ENCODE results near the gene MAP2K2.
"Not testable (repeated sequence)": the region's sequence is repeated elsewhere in the genome, so short reads cannot be mapped to it uniquely, and the experiment has no call there.

Gene MAP2K2

DNA sequence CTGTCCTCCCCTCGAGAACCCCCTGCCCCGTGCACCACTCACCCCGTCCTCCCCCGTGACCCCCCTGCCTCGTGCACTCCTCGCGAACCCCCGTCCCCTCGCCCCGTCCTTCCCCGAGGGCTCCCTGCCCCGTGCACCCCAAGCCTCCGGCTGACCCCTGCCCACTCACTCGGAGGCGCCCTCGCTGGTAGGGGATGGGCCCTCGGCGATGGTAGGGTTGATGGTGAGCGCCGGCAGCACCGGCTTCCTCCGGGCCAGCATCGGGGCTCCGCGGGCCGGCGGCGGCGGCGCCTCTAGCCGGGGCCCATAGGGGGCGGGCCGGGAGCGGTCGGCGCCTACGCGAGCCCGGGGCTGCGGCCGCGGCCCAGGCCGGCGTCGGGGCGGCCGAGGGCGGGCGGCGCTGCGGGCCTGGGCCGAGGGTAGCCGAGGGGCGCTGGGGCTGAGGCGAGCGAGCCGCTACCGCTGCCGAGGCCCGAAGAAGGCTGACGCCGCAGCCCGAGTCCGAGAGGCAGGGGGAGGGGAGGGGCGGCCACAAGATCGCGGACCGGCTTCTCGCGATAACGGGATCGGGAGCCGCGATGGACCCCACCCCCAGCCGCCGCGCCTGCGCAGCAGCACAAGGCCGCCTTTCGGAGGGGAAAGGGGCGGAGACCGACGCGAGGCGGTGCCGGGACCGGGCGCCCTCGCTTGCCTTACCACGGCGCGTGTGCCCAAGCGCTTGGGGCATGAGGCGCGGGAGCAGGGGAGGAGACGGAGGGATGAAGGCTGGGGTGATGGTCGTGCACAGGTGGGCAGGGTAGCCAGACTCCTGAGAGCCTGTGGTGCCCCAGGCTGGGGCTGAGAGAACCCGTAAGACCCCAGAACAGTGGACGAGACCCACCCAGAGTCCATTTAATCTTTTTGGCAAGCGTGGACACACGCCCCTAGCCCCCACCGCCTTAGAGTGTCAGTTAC lies at the start of gene MAP2K2:
Gene MAP2K2, minus strand, starts transcription at position 508 of the 954 bp plus-strand sequence. Its CDS starts 247 bp downstream, at position 261.
- DNase-seq (ENCODE audit: extremely low read depth in 1 of 2, low read depth in 1 of 2) = peak; percentile 90 to 96

DNA sequence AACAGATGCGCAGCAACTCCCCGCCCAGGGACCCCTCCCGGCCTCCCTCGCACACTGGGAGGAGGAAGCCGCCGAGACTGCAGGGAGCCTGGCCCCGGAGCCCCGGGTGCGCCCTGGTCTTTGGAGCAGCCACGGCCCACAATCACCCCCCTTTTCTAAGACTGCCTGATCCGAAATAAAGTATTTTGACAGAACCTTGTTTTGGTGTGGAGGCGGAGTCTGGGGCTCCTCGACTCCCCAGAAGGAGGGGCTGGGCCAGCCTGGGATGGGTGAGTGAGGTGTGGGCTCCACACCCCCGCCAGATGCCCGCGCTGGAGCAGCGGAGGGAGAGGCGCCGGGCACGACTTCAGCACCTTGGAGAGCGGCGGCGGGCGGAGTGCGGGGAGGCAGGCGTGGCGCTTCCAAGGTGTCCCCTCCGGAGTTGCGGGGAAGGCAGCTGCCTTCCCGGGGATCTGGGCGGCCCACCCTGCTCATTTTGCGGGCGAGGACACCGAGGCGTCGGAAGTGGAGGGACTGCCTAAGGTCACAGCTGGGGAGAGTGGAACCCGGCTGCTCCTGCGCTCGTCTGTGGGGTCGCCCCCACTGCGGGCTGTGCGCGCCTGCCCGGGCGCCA lies 49.0 kb upstream of the MAP2K2 start:
- DNase-seq (ENCODE audit: extremely low read depth in 1 of 2, low read depth in 1 of 2) = peak in 1 of 2 donors; percentile 52

DNA sequence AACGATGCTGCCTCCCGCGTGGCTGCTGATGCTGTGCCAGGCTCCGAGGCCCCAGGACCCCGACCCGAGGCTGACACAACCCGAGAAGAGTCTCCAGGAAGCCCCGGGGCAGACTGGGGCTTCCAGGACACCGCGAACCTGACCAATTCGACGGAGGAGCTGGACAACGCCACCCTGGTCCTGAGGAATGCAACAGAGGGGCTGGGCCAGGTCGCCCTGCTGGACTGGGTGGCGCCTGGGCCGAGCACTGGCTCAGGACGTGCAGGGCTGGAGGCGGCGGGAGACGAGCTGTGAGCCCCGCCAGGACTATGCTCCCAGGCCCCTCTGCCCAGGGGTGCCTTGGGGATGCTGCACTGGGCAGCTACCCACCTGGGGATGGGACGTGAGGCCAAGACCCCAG lies 47.8 kb upstream of the MAP2K2 start:
- no peak for DNase-seq (ENCODE audit: extremely low read depth in 1 of 2, low read depth in 1 of 2)

DNA sequence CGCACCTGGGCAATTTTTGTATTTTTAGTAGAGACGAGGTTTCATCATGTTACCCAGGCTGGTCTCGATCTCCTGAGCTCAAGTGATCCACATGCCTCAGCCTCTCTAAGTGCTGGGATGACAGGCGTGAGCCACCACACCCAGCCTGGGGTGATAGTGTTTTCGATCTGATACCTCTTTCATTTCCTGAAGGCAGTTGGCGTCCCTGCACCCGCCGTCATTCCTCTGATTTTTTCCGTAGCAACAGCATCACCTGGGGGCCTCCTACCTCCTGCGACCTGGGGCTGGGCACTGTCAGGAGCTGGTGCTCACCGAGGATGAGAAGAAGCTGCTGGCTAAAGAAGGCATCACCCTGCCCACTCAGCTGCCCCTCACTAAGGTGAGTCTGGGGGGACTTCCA lies 40.3 kb upstream of the MAP2K2 start:
- no peak for DNase-seq (ENCODE audit: extremely low read depth in 1 of 2, low read depth in 1 of 2)

DNA sequence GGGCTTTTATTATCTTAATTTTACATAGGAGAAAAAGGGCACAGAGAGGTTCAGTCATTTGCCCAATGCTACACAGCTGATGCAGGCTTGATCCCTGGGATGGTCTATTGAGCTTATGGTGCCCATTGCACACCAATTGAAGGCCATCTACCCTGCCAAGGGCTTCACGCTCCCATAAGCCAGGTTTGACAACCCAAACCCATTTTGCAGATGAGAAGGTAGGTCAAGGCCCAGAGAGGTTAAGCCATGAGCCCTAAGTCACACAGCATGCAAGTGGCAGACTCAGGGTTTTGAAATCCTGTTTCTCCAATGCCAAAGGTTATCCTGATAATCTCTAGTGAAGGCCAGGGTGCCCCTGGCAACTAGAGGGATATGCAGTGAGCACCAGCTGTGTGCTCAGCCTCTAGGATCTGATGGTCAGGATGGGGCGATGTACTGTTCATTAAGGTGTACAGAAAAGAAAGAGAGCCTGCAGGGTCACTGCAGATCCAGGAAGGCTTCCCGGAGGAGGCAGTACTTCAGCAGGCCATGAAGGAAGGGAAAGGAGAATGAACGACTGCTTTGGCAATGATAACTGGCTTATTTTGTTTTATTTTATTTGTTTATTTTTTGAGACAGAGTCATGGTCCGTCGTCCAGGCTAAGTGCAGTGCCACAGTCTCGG lies 37.6 kb upstream of the MAP2K2 start:
- no peak for DNase-seq (ENCODE audit: extremely low read depth in 1 of 2, low read depth in 1 of 2)

DNA sequence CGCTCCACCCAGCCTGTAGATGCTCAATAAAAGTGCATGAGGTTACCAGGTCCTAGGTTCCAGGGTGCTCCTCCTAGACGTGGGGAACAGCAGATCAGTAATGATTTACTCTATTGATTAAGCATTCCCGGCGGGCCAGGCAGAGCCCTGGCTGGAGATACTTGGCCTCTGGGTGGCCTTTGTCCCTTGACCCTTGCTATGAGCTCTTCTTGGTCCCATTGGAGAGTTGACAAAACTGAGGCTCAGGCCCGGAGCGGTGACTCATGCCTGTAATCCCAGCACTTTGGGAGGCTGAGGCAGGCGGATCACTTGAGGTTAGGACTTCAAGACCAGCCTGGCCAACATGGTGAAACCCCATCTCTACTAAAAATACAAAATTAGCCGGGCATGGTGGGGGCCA lies 34.0 kb upstream of the MAP2K2 start:
- DNase-seq (ENCODE audit: extremely low read depth in 1 of 2, low read depth in 1 of 2) = not testable (repeated sequence)

DNA sequence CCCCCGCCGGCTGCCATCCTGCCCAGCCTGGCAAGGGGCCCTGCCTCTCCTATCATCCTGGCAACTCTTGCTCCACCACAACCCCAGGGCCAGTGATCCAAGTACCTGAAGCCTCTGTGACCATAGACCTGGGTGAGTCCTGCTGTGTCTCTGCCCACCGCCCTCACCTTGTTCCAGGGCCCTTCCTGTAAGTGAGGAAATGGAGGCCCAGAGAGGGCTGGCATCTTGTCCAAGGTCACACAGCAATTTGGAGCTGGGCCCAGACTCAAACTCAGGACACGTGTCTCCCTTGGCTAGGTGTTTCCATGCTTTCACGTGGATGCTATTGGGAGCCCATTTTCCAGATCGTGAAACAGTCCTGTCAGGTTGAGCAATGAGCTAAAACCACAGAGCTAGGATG lies 33.2 kb upstream of the MAP2K2 start:
- DNase-seq (ENCODE audit: extremely low read depth in 1 of 2, low read depth in 1 of 2) = no peak

DNA sequence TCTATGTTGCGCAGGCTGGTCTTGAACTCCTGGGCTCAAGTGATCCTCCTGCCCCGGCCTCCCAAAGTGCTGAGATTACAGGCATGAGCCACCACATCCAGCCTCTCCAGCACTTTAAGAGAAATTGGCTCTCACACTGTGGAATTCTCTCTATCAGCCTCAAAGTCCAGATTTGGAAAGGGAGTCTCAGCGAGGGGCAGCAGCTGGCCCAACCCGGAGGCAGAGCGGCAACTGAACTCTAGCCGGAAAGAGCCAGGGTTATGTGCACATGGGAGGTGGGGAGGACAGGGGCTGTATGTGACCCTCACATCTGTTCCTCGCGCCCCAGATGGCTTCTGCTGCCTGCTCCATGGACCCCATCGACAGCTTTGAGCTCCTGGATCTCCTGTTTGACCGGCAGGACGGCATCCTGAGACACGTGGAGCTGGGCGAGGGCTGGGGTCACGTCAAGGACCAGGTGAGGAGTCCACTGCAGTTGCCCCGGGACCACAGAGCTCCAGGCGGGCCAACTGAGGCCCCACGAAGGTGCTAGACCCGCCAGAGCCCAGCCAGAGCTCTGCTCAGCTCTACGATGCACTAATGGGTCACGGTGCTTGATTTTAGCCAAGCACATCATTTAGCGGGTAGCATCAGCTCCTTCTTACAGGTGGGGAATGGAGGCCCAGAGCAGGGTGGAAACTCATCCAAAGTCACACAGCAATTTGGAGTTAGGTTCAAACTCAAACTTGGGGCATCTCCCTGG lies 30.8 kb upstream of the MAP2K2 start:
- DNase-seq (ENCODE audit: extremely low read depth in 1 of 2, low read depth in 1 of 2) = no peak

DNA sequence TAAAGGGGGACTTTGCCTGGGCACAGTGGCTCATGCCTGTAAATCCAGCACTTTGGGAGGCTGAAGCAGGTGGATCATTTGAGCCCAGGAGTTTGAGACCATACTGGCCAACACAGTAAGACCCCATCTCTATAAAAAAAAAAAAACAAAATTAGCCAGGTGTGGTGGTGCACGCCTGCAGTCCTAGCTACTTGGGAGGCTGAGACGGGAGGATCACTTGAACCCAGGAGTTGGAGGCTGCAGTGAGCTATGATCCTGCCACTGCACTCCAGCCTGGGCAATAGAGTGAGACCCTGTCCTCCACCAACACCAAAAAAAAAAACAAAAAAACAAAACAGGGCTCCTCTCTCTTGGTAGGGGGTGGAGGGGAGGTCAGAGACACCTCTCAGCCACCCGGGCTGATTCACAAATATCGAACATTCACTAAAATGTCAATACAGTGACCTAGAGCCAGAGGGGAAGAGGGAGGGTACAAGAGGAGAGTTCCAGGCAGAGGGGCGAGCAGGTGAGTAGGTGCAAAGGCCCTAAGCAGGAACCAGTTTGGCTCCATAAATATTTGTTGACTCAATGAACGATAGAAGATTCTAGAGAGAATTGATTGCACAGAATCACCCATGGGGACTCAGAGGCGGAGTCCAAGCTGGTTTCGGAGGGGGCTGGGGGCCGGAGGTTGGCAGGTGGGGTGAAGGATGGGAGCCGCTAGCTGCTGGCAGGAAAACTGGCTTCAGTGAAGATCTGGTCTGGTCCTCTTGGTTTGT lies 28.5 kb upstream of the MAP2K2 start:
- DNase-seq (ENCODE audit: extremely low read depth in 1 of 2, low read depth in 1 of 2) = no peak

DNA sequence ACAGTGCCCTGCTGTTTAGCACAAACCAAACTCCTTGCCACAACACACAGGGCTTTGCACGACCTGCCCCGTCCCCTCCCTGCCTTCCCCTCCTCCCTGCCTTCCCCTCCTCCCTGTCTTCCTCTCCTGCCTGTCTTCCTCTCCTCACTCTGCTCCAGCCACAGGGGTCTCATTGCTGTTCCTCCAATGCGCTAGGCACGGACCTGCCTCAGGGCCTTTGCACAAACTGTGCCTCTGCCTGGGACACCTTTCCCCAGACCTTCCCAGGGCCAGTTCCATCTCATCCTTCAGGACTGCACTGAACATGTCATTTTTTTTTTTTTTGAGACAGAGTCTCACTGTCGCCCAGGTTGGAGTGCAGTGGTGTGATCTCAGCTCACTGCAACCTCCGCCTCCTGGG lies 27.7 kb upstream of the MAP2K2 start:
- DNase-seq (ENCODE audit: extremely low read depth in 1 of 2, low read depth in 1 of 2) = no peak

DNA sequence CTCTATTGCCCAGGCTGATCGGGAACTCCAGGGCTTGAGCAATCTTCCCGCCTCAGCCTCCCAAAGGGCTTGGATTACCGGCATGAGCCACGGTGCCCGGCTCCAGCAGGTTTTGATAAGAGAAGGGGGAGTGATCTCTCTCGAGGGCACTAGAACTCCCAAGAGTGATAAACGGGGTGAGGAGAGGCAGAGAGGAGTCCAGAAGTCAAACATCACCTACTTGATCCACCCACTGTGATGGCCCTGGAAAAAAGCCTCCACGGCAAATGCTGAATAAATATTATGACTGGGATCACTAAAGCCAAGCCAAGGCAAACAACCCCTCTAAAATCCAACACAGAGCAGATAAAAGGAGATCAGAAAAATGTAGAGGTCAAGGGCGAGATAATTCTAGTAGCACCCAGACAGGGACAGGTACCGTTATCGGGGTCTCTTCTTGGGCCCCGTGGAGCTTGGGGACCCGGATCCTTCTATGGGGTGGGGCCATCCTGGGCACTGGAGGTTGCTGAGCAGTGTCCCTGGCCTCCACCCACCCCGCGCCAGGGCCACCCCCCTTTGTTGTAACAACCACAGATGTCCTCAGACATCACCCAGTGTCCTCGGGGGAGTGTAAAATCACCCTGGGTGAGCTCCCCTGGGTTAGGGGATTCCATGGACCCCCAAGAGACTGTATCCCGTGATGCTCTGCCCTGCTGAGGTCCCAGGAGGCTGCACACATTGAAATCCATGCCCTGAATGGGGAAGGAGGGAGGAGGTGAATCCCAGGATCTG lies 25.8 kb upstream of the MAP2K2 start:
- DNase-seq (ENCODE audit: extremely low read depth in 1 of 2, low read depth in 1 of 2) = no peak

DNA sequence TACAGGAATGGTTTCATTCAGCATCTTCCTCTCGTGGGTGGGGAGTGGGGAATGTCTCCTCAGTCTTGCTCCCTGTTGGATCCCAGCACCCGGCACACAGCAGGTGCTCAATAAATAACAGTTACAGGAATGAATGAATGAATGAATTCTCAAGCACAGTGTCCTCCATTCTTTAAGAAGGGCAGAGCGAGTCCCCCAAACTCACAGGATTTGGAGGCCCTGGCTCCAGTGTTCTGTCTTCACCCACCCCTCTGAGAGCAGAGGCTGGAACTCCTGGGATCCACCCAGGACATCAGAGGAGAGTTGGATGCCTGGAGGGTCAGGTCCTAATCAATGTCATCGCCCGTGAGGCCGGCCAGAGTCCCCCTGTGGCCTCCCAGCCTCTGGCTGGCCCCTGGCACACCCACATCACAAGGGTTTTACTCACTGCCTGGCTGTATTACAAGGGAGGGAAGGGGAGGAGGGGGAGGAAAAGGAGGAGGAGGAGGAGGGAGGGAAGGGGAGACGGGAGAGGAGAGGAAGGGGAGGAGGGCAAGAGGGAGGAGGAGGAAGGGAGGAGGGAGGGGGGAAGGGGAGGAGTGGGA lies 20.8 kb upstream of the MAP2K2 start:
- no peak for DNase-seq (ENCODE audit: extremely low read depth in 1 of 2, low read depth in 1 of 2)

DNA sequence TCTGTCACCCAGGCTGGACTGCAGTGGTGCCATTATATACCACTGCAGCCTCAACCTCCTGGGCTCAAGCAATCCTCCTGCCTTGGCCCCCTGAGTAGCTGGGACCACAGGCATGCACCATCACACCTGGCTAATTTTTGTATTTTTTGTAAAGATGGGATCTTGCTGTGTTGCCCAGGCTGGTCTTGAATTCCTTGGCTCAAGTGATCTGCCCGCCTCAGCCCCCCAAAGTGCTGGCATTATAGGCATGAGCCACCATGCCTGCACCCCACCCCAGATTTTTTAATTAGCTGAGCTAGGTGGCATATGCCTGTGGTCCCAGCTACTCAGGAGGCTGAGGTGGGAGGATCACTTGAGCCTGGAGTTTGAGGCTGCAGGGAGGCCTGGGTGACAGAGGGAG lies 19.0 kb upstream of the MAP2K2 start:
- DNase-seq (ENCODE audit: extremely low read depth in 1 of 2, low read depth in 1 of 2) = not testable (repeated sequence)

DNA sequence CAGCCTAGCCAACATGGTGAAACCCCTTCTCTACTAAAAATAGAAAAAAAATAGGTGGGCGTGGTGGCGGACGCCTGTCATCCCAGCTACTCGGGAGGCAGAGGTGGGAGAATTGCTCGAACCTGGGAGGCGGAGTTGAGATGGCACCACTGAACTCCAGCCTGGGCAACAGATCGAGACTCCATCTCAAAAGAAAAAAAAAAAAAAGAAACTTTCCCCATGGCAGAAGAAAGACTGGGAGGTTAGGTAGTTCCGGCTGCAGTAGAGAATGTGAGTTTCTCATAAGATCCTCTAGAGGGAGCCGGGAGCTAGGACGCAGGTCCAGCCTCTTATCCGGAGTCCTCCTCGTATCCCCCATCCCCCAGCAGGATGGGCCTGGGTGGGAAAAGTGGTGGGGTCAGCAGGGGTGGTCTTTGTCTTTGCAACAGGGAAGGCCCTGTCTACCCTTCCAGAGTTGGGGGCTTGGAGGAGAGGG lies 16.4 kb upstream of the MAP2K2 start:
- no peak for DNase-seq (ENCODE audit: extremely low read depth in 1 of 2, low read depth in 1 of 2)

DNA sequence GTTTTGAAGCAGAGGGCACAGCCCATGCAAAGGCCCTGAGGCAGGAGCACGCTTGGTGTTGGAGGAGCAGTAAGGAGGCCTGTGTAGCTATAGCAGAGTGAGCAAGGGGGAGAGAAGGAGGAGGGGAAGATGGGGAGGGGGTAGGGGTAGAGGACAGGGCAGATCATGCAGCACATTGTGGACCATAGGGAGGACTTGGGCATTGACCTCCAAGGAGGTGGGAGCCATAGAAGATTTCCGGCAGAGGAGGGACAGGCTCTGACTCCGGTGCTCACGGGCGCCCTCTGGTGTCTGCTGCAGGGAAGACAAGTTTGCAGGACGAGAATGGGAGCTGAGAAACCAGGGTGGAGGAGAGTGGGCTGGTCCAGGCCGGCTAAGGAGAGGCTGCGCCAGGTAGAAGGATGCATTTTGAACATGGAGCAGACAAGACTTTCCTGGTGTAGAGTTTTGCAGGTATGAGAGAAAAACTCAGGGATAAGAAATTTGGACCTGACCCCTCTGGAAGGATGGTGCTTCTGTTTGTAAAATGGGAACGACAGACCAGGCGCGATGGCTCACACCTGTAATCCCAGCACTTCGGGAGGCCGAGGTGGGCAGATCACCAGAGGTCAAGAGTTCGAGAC lies 15.8 kb upstream of the MAP2K2 start:
- DNase-seq (ENCODE audit: extremely low read depth in 1 of 2, low read depth in 1 of 2) = peak; percentile 70 to 82

DNA sequence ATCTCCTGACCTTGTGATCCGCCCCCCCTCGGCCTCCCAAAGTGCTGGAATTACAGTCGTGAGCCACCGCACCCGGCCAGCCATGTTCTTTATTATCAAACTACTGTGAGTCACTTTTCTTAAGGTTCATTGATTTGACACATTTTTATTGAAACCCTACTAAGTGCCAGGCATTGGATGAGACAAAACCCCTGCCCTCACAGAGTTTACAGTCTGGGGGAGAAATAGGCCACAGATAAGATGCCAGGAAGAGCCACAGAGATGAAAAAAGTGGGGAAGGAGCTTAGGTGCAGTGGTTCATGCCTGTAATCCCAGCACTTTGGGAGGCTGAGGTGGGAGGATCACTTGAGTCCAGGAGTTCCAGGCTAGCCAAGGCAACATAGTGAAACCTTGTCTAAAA lies 14.5 kb upstream of the MAP2K2 start:
- no peak for DNase-seq (ENCODE audit: extremely low read depth in 1 of 2, low read depth in 1 of 2)

DNA sequence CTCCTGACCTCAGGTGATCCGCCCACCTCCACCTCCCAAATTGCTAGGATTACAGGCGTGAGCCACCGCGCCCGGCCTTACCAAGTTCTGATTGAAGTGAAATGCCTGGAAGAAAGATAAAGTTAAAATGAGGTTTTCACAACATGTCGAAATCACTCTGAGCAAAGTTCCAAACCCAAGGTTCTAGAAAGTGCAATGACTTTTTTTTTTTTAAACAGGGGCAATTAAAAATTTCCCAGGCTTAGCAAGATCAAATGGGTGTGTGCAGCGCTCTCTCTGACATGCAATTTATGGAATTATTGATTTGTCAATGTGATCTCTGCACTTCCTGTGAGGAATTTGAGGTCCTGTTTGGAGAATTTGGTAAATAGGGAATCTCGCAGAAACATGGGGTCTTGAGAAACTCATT lies 12.8 kb upstream of the MAP2K2 start:
- DNase-seq (ENCODE audit: extremely low read depth in 1 of 2, low read depth in 1 of 2) = no peak

DNA sequence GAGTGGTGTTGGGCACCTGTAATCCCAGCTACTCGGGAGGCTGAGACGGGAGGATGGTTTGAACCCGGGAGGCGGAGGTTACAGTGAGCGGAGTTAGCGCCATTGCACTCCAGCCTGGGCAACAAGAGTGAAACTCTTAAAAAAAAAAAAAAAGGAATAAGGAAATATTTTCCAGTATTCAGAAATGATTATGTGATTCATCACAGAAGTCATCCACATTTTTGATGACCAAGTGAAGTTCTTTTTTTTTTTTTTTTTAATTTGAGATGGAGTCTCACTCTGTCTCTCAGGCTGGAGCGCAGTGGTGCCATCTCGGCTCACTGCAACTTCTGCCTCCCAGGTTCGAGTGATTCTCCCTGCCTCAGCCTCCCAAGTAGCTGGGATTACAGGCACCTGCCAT lies 11.5 kb upstream of the MAP2K2 start:
- DNase-seq (ENCODE audit: extremely low read depth in 1 of 2, low read depth in 1 of 2) = not testable (repeated sequence)

DNA sequence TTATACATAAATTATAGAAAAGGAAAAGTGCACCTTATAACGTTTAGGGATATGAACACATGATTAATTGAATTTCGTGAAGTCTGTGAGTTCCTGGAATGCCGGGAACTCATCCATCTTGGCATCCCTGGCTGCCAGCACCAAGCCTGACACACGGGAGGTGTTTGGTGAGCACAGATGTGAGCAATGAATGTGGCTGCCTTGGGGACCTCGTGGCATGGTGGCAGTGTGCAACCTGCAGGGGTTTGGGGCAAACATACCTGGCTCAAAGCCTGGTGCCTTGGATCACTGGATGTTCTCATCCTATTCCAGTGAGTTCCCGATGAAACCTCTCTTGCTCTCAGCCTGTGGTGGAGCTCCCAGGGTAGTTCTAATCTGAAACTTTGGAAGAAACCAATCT lies 10.4 kb upstream of the MAP2K2 start:
- no peak for DNase-seq (ENCODE audit: extremely low read depth in 1 of 2, low read depth in 1 of 2)

Measured in activated CD8-positive, alpha-beta memory T cell treated with anti-CD3 and anti-CD28 coated beads for 1 hour (primary cell).